OCI-LY7 (cell line): ENCODE measurements around the gene RNU6-8.

ENCODE experiments used
- EZH2phosphoT487 ChIP-seq: fragments of 200-600 bp; sonication (generic); IDR thresholded peaks from 2 replicates; pipeline ENCODE4 v1.6.1; 2018; ENCODE audit warnings: low read depth, borderline replicate concordance, mild to moderate bottlenecking, mixed run types, antibody characterized with exemption, low read length, moderate library complexity, mixed read lengths
- TF ChIP-seq, protein P1 (sequence below): fragments of 200-600 bp; sonication (generic); conservative IDR thresholded peaks from 2 replicates; pipeline ENCODE4 v1.5.1; 2014; ENCODE audit warnings: mild to moderate bottlenecking, antibody characterized with exemption, low read length, moderate library complexity, mixed read lengths

DNA sequence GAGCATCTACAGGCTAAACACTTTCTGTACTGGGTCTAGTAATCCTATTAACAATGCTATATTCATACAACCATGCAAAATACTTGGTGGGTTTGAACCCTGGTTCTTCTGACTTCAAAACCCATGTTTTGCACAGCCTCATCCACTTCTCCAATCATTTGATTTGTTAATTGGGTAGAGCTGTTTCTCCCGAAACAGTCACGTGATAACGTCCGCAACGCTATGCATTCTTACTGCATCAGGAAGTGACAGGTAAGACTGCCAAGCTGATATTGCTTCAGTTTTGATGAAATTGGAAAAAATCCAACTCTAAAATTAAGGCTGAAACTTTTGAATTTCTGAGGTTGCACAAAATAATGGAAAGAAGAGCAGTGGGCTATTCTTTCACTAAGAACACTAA, 31.6 kb downstream of the RNU6-8 start:
- TF ChIP-seq, protein P1, sequence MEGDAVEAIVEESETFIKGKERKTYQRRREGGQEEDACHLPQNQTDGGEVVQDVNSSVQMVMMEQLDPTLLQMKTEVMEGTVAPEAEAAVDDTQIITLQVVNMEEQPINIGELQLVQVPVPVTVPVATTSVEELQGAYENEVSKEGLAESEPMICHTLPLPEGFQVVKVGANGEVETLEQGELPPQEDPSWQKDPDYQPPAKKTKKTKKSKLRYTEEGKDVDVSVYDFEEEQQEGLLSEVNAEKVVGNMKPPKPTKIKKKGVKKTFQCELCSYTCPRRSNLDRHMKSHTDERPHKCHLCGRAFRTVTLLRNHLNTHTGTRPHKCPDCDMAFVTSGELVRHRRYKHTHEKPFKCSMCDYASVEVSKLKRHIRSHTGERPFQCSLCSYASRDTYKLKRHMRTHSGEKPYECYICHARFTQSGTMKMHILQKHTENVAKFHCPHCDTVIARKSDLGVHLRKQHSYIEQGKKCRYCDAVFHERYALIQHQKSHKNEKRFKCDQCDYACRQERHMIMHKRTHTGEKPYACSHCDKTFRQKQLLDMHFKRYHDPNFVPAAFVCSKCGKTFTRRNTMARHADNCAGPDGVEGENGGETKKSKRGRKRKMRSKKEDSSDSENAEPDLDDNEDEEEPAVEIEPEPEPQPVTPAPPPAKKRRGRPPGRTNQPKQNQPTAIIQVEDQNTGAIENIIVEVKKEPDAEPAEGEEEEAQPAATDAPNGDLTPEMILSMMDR: no peak
- TF ChIP-seq EZH2phosphoT487: no peak
